ENCODE data around the gene SGK1. TPM values are rescaled to one million over a fixed set of nuclear protein-coding genes. Genes with fewer than 3 reads are reported as not detected.

SGK1 gene
- total and polyA plus RNA-seq, 3 donors from 2014 or later, result 91.3 to 208 (median 154) TPM

DNA sequence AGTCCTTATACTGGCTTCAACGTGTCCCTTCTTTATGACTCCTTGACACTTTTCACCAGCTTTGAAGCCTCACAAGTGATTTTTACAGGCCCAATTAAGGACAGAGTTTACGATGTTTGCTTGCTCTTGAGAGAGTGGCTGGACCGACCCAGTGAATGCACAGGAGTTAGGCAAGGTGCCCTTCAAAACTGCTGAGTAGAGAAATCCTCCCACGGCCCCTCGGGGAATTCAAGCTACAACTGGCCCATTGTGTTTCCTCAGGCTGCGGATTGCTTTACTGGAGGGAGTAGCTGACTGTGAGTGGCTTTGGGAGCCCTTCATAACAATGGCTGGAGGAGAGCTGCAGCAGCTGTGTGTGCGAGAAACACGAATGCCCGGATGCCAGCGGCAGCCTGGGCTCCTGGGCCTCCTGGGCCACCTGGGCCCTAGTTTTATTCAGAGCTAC, 50.0 kb downstream of the SGK1 start:
- Histone ChIP-seq H3K9me3 (no peaks in the 10 kb centered on the region), H3K27me3 (no peaks in the 10 kb centered on the region), H3K27ac (peak overlapping the region; percentile 72 to 85), H3K4me1 (peaks cover 14% of the 10 kb centered on the region), H3K36me3 (ENCODE audit: low read depth, missing control alignments) (no peaks in the 10 kb centered on the region), H3K4me3 (peak overlapping the region in 1 of 2 donors; percentile 34)
- TF ChIP-seq POLR2A (IDR thresholded peaks at IDR 0.05) (no peak), CTCF (IDR thresholded peaks at IDR 0.05) (no peak)
- WGBS, 2 donors, result 42 to 53% methylated on average over 5 to 10 of the region's 10 CpGs
- intact Hi-C loops (cut with DNase I; ENCODE audit: low total_unique reads), result no loop called here
- peak; percentile 83 for DNase-seq

DNA sequence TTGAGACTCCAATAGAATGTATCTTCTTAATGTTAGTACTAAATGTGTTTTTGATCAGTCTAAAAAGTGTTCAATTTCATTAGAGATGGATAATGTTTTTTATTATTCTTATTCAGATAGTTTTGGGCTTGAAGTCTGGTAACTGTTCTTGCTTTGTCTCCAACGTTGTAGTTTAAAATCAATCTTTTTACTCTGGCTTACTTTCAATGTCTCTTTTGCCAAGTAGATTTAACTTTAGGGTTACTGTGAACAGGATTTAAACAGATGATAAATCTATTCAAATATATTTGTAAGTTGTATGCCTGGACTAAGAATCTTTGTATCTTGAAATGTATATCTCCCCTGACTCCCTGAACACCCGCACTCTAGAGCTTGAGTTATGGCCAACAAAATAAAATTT, 51.1 kb downstream of the SGK1 start:
- TF ChIP-seq POLR2A (IDR thresholded peaks at IDR 0.05) (no peak), CTCF (IDR thresholded peaks at IDR 0.05) (no peak)
- peaks cover 14% of the 10 kb centered on the region for H3K4me1 ChIP-seq
- intact Hi-C loops (cut with DNase I; ENCODE audit: low total_unique reads), result no loop called here
- no peaks in the 10 kb centered on the region for H3K27me3 ChIP-seq
- DNase-seq, result no peak
- no peak overlapping the region for H3K4me3 ChIP-seq
- H3K36me3 ChIP-seq (ENCODE audit: low read depth, missing control alignments), result no peaks in the 10 kb centered on the region
- H3K9me3 ChIP-seq, result no peaks in the 10 kb centered on the region
- WGBS, 2 donors, result 55 to 58% methylated on average over 2 of the region's 2 CpGs
- H3K27ac ChIP-seq, result peak overlapping the region; percentile 31 to 72

- H3K27me3 ChIP-seq, result no peaks in the 10 kb centered on the region
- no peaks in the 10 kb centered on the region for H3K36me3 ChIP-seq (ENCODE audit: low read depth, missing control alignments)
- H3K9me3 ChIP-seq, result no peaks in the 10 kb centered on the region
- 85 to 86% methylated on average over 5 of the region's 5 CpGs for WGBS, 2 donors
- DNase-seq, result no peak
- no peak for TF ChIP-seq CTCF (IDR thresholded peaks at IDR 0.05)
- no peak for TF ChIP-seq POLR2A (IDR thresholded peaks at IDR 0.05)
- no peak overlapping the region for H3K4me3 ChIP-seq
- H3K4me1 ChIP-seq, result no peaks in the 10 kb centered on the region
- intact Hi-C loops (cut with DNase I; ENCODE audit: low total_unique reads), result no loop called here
- no peak overlapping the region for H3K27ac ChIP-seq
These were observed 56.1 kb downstream of the SGK1 start for GRCh38 chr6:134261766-134262165.

DNA sequence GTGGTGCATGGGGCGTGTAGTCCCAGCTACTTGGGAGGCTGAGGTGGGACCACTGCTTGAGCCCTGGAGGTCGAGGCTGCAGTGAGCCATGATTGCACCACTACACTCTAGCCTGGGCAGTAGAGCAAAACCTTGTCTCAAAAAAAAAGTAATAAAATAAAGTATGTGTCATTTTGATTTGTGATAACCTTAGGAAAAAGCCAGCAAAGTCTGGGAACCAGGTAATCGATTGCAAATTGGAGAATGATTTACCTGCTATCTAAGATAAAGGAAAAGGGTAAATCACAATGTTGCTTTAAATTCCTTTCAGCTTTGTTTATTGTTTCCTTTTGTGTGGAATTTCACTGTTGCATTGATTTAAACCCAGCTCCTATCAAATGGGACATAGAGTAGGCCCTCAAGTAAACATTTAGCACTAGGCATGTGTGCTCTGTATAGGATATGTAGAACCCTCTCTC, 59.0 kb downstream of the SGK1 start:
- intact Hi-C loops (cut with DNase I; ENCODE audit: low total_unique reads), result no loop called here
- 75 to 85% methylated on average over 3 of the region's 3 CpGs for WGBS, 2 donors

More for the DNA sequence above, 59.0 kb downstream of the SGK1 start:
- no peaks in the 10 kb centered on the region for H3K36me3 ChIP-seq (ENCODE audit: low read depth, missing control alignments)
- H3K9me3 ChIP-seq, result no peaks in the 10 kb centered on the region
- no peaks in the 10 kb centered on the region for H3K27me3 ChIP-seq
- H3K4me3 ChIP-seq, result no peak overlapping the region
- no peak for TF ChIP-seq CTCF (IDR thresholded peaks at IDR 0.05)
- no peak for TF ChIP-seq POLR2A (IDR thresholded peaks at IDR 0.05)
- no peak for DNase-seq
- no peaks in the 10 kb centered on the region for H3K4me1 ChIP-seq
- no peak overlapping the region for H3K27ac ChIP-seq

Data from testis (tissue), 3 donors.